IMR-90 (cell line): ENCODE measurements around the gene FRMD6. TPM values are rescaled to one million over a fixed set of nuclear protein-coding genes. Genes with fewer than 3 reads are reported as not detected.

Experiments used
- ATAC-seq: fragments of 200-7000 bp; cut with Tn5 transposase; 2 replicates; pipeline ENCODE4 v1.9.1; 2020; ENCODE audit warnings: low read depth, mild to moderate bottlenecking, moderate library complexity
- BruUV-seq: library from RNA; stranded (reverse); fragments of 400-500 nt; replicated peaks from 2 replicates; lab custom pipeline; 2021; lab: Mats Ljungman, UMichigan
- CTCF ChIA-PET: fragments of 300-600 bp; formaldehyde crosslinking; extraction: SDS; loops from one replicate; lab custom pipeline; 2021; ENCODE audit warnings: antibody characterized with exemption; lab: Yijun Ruan, JAX
- POLR2A ChIA-PET: fragments of 300-600 bp; sonication (Branson Sonifier 250); formaldehyde crosslinking; loops from one replicate; lab custom pipeline; 2022; ENCODE audit warnings: antibody characterized with exemption; ENCODE audit not compliant: unreplicated experiment; lab: Charles Lee
- DNase-seq: peaks from one replicate; pipeline ENCODE4 v3.0.0; 2013
- H2AFZ ChIP-seq: replicated peaks from 2 replicates; pipeline ENCODE3; 2013; ENCODE audit warnings: low read length, mild to moderate bottlenecking; ENCODE audit not compliant: poor library complexity
- H2AK5ac ChIP-seq: 2 replicates; pipeline ENCODE4 v1.6.1; 2013; ENCODE audit warnings: low read depth, low read length, inconsistent platforms
- H2AK9ac ChIP-seq: replicated peaks from 2 replicates; pipeline ENCODE3; 2013; ENCODE audit warnings: mild to moderate bottlenecking, low read depth, low read length, moderate library complexity; ENCODE audit not compliant: poor library complexity
- H2BK120ac ChIP-seq: 2 replicates; pipeline ENCODE4 v1.6.1; 2013; ENCODE audit warnings: low read depth, low read length, inconsistent platforms
- H2BK15ac ChIP-seq: 3 replicates; pipeline ENCODE4 v1.6.1; 2013; ENCODE audit warnings: low read depth, low read length, inconsistent platforms
- H2BK20ac ChIP-seq: 2 replicates; pipeline ENCODE4 v1.6.1; 2013; ENCODE audit warnings: low read depth, mild to moderate bottlenecking, inconsistent platforms, low read length, moderate library complexity
- H2BK5ac ChIP-seq: 2 replicates; pipeline ENCODE4 v1.6.1; 2013; ENCODE audit warnings: mild to moderate bottlenecking, low read depth, low read length, inconsistent platforms; ENCODE audit not compliant: poor library complexity, severe bottlenecking
- H3K14ac ChIP-seq: replicated peaks from 2 replicates; pipeline ENCODE4 v1.6.1; 2013; ENCODE audit warnings: low read depth, low read length, inconsistent platforms
- H3K18ac ChIP-seq: 2 replicates; pipeline ENCODE4 v1.6.1; 2013; ENCODE audit warnings: low read depth, low read length, control low read depth
- H3K23ac ChIP-seq: 2 replicates; pipeline ENCODE4 v1.6.1; 2013; ENCODE audit warnings: low read depth, low read length, inconsistent platforms
- H3K27ac ChIP-seq: 2 replicates; pipeline ENCODE4 v1.5.1; 2013; ENCODE audit warnings: mild to moderate bottlenecking, control low read depth, low read length; ENCODE audit not compliant: insufficient read depth
- H3K27me3 ChIP-seq: 2 replicates; pipeline ENCODE4 v1.6.1; 2013; ENCODE audit warnings: low read length; ENCODE audit not compliant: control insufficient read depth, insufficient read depth
- H3K36me3 ChIP-seq: 2 replicates; pipeline ENCODE4 v1.6.1; 2013; ENCODE audit warnings: low read length, mixed read lengths; ENCODE audit not compliant: control insufficient read depth, insufficient read depth
- H3K4ac ChIP-seq: 2 replicates; pipeline ENCODE4 v1.6.1; 2013; ENCODE audit warnings: low read depth, low read length, inconsistent platforms
- H3K4me1 ChIP-seq: 2 replicates; pipeline ENCODE4 v1.6.1; 2013; ENCODE audit warnings: low read length, mixed read lengths; ENCODE audit not compliant: control insufficient read depth, insufficient read depth
- H3K4me2 ChIP-seq: 2 replicates; pipeline ENCODE4 v1.6.1; 2013; ENCODE audit warnings: low read depth, mild to moderate bottlenecking, control low read depth, low read length, moderate library complexity
- H3K4me3 ChIP-seq: 2 replicates; pipeline ENCODE4 v1.5.1; 2013; ENCODE audit warnings: low read depth, mild to moderate bottlenecking, control low read depth, low read length, moderate library complexity; ENCODE audit not compliant: insufficient read depth
- H3K56ac ChIP-seq: 2 replicates; pipeline ENCODE4 v1.6.1; 2013; ENCODE audit warnings: low read length, inconsistent platforms; ENCODE audit not compliant: insufficient read depth; ENCODE audit errors: extremely low read depth
- H3K79me1 ChIP-seq, 2 experiments: 2 replicates each; pipeline ENCODE4 v1.6.1; 2013; ENCODE audit warnings: low read length in 2 of 2, inconsistent platforms in 1 of 2, low read depth in 1 of 2
- H3K9ac ChIP-seq: 2 replicates; pipeline ENCODE4 v1.6.1; 2013; ENCODE audit warnings: low read depth, low read length, control low read depth
- H3K9me1 ChIP-seq: 2 replicates; pipeline ENCODE4 v1.6.1; 2013; ENCODE audit warnings: low read length, inconsistent platforms; ENCODE audit not compliant: insufficient read depth
- H3K9me3 ChIP-seq: 2 replicates; pipeline ENCODE4 v1.6.1; 2013; ENCODE audit warnings: low read length; ENCODE audit not compliant: control insufficient read depth, insufficient read depth
- H4K20me1 ChIP-seq: 2 replicates; pipeline ENCODE4 v1.6.1; 2013; ENCODE audit warnings: low read length, inconsistent platforms; ENCODE audit not compliant: insufficient read depth
- H4K5ac ChIP-seq: 2 replicates; pipeline ENCODE4 v1.6.1; 2013; ENCODE audit warnings: mild to moderate bottlenecking, low read depth, low read length, control low read depth
- H4K8ac ChIP-seq, 2 experiments: 2 replicates each; pipeline ENCODE4 v1.6.1; 2013; ENCODE audit warnings: low read depth in 2 of 2, low read length in 2 of 2, control low read depth in 1 of 2, inconsistent platforms in 1 of 2
- H4K91ac ChIP-seq: 2 replicates; pipeline ENCODE4 v1.6.1; 2013; ENCODE audit warnings: low read depth, low read length, inconsistent platforms; ENCODE audit not compliant: insufficient read depth
- BHLHE40 ChIP-seq: fragments of 150-350 bp; IDR thresholded peaks from 2 replicates; pipeline ENCODE4 v1.6.1; 2016; ENCODE audit warnings: mild to moderate bottlenecking, low read depth, low read length
- CHD1 ChIP-seq: IDR thresholded peaks from 2 replicates; pipeline ENCODE4 v1.6.1; 2012; ENCODE audit warnings: low read depth, low read length, improper control_type of control experiment
- FOS ChIP-seq: fragments of 150-350 bp; IDR thresholded peaks from 2 replicates; pipeline ENCODE4 v1.6.1; 2016; ENCODE audit warnings: low read depth, low read length
- MAFK ChIP-seq: IDR thresholded peaks from 2 replicates; pipeline ENCODE4 v1.6.1; 2012; ENCODE audit warnings: low read depth, low read length, improper control_type of control experiment
- MXI1 ChIP-seq: IDR thresholded peaks from 2 replicates; pipeline ENCODE4 v1.6.1; 2012; ENCODE audit warnings: low read depth, mild to moderate bottlenecking, low read length, moderate library complexity, borderline replicate concordance
- NFE2L2 ChIP-seq: fragments of 150-350 bp; IDR thresholded peaks from 2 replicates; pipeline ENCODE4 v1.6.1; 2016; ENCODE audit warnings: low read depth, mild to moderate bottlenecking, low read length
- POLR2A ChIP-seq: IDR thresholded peaks from 2 replicates; pipeline ENCODE4 v1.6.1; 2012; ENCODE audit warnings: mild to moderate bottlenecking, low read depth, low read length
- RAD21 ChIP-seq: IDR thresholded peaks from 2 replicates; pipeline ENCODE4 v1.6.1; 2012; ENCODE audit warnings: low read length, improper control_type of control experiment
- WGBS, 2 experiments: methylation state at CpG; one replicate each; pipeline versions ENCODE4 v1.1.5 to v1.1.7; 2013; ENCODE audit warnings: missing lambda C conversion rate in 2 of 2; ENCODE audit not compliant: insufficient read length in 1 of 2; ENCODE audit errors: extremely low coverage in 2 of 2; 5-methylcytosine and 5-hydroxymethylcytosine counted together
- dilution Hi-C: fragments of 300-500 bp; cut with HindIII; formaldehyde crosslinking; loops from one replicate; pipeline ENCODE4 v1.14.3; 2018; ENCODE audit warnings: low sequenced_read_pairs; ENCODE audit not compliant: unreplicated experiment
- in situ Hi-C: fragments of 300-500 bp; cut with MboI; formaldehyde crosslinking; loops from 3 replicates; pipeline ENCODE4 v1.14.3; 2019; ENCODE audit warnings: low sequenced_read_pairs, inconsistent platforms, mixed read lengths
- intact Hi-C: fragments of 100-400 bp; cut with micrococcal nuclease; formaldehyde crosslinking; loops from 2 replicates; pipeline ENCODE4 v1.10.0; 2022
- polyA plus RNA-seq, 3 experiments: library from polyadenylated mRNA; depleted of rRNA; stranded (reverse); fragments of >200 nt; gene quantifications; 2 replicates each; pipeline ENCODE4 v1.2.3, GENCODE V29; 2012; ENCODE audit warnings: low replicate concordance in 1 of 3
- total RNA-seq: library from RNA; depleted of rRNA; stranded (reverse); fragments of >200 nt; gene quantifications from 2 replicates; pipeline ENCODE4 v1.2.3, GENCODE V29; 2012

FRMD6 gene
- total and polyA plus RNA-seq, 2 of the 4 experiments (the other 2 are of a cell fraction): 243 to 682 TPM

DNA sequence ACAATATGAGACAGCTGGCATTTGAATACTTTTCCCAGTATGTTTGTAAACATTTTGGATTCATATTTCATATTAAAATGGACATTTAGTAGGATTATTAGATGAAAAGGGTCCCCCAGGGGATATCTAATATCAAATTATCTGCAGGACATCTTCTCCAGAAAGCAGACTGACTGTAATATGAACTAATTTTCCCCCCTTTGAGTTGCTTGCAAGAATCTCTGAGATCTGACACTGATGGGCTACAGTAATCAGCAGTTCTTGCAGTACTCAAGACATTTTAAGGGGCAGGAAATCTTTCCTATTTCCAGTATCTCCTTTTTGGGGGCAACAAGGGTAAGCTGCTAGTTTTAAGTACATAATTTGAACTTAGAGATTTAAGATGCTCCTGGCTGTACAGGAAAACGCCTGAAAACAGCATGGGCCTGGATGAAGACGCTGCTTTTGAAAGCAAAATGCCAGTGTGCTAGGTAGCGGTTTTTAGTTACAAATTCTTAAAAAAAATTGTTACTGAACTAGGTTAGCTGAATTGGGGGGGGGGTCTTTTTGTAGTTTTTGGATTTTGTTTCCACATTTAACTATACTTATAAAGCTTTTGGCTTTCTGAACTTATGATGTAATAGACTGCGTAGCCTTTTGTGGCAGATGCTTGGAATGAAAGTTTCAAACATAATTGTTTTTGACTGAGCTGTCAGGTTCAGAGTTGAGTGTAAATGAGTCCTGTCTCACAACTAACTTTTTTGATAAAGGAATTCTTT is 2.2 kb downstream of the FRMD6 start (continued):
- TF ChIP-seq NFE2L2: no peak

- Histone ChIP-seq H3K56ac (peak overlapping the region; percentile 39; the same call in 1 of the 2 replicates), H3K27me3 (no peaks in the 10 kb centered on the region), H3K4ac (peak overlapping the region; percentile 47; the same call in 1 of the 2 replicates), H2AK5ac (no peak overlapping the region), H4K20me1 (peaks cover 61% of the 10 kb centered on the region), H3K14ac (peak overlapping the region; percentile 57; the same call in 1 of the 2 replicates), H3K23ac (peak overlapping the region; percentile 69; the same call in 1 of the 2 replicates), H2AFZ (no peak overlapping the region), H4K8ac (peak overlapping the region in 1 of 2 experiments; percentile 60; a peak in 1 of 4 replicates), H3K9me3 (no peaks in the 10 kb centered on the region), H2BK15ac (no peak overlapping the region), H3K4me3 (peak overlapping the region; percentile 79; the same call in 1 of the 2 replicates), H3K79me1 (peaks cover 3 to 31% of the 10 kb centered on the region in 2 experiments; a peak in 3 of 4 replicates), H4K91ac (no peak overlapping the region), H3K4me1 (peaks cover 10% of the 10 kb centered on the region), H2BK120ac (peak overlapping the region; percentile 44; the same call in 1 of the 2 replicates), H3K9ac (peak overlapping the region; percentile 99; the same call in 1 of the 2 replicates), H2BK5ac (peak overlapping the region; percentile 95), H3K27ac (peak overlapping the region; percentile 19; the same call in 1 of the 2 replicates), H2AK9ac (no peak overlapping the region), H2BK20ac (no peak overlapping the region), H4K5ac (no peak overlapping the region), H3K36me3 (peaks cover 2% of the 10 kb centered on the region; the same call in 1 of the 2 replicates), H3K4me2 (peak overlapping the region; percentile 91), H3K9me1 (peaks cover 6% of the 10 kb centered on the region), H3K18ac (0 out of 2 replicates have a peak overlapping the region, but pooled peaks have one; percentile 11)
- DNase-seq (no peak), ATAC-seq (no peak)
- intact Hi-C loops (loop anchor here (1.0 to 5.0 kb wide), 3 partner anchors 107 to 325 kb away; no protein-coding TSS in a partner anchor), dilution Hi-C loops (no loop called here), in situ Hi-C loops (loop anchor here (10.0 kb wide), 1 partner anchor 120 kb away; no protein-coding TSS in a partner anchor)
- POLR2A ChIA-PET: interaction anchor here (0.6 kb wide), 1 partner anchor 8 kb away, joined by 5 read pairs; no protein-coding TSS in a partner anchor
- BruUV-seq: no TSS peak
- no CpG with 5 or more reads among the region's 1 CpG for WGBS, 2 experiments
- CTCF ChIA-PET: interaction anchor here (0.7 to 2.0 kb wide), 2 partner anchors 32 to 371 kb away, joined by 3 to 10 read pairs; no protein-coding TSS in a partner anchor
- TF ChIP-seq POLR2A: no peak
- no peak for TF ChIP-seq FOS
- TF ChIP-seq NFE2L2: no peak
- TF ChIP-seq BHLHE40: no peak
- no peak for TF ChIP-seq MAFK
- no peak for TF ChIP-seq MXI1
- TF ChIP-seq RAD21: no peak
- no peak for TF ChIP-seq CHD1
Observed at GRCh38 chr14:51654533-51654845, 2.8 kb downstream of the FRMD6 start.
